SH-SY5Y (cell line): ENCODE data around the gene POLR3E.

Experiments
- GATA2 ChIP-seq: IDR thresholded peaks from 2 replicates; pipeline ENCODE4 v1.6.1; 2011; ENCODE audit warnings: mild to moderate bottlenecking, low read depth, low read length
- GATA3 ChIP-seq: IDR thresholded peaks from 2 replicates; pipeline ENCODE4 v1.6.1; 2011; ENCODE audit warnings: low read depth, mild to moderate bottlenecking, low read length, moderate library complexity

Gene POLR3E

DNA sequence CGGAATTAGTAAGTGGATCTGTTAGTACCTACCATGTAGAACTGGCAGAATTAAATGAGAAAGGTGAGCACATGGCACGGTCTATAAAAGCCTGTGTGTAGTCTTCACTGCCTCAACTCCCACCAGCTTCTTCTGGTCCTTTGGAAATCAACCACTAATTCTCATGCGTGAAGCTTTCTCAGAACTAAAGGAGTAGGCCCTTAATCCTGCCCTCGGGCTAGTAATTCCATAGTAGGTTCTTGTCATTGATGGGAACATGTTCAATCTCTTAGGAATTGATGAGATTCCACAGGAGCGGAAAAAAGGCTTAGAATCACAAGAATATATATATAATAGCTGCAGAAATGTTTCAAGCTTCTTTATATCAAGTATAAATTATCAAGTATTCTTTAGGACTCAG lies 55.5 kb downstream of the POLR3E start:
- TF ChIP-seq GATA3 (no peak), GATA2 (no peak)

DNA sequence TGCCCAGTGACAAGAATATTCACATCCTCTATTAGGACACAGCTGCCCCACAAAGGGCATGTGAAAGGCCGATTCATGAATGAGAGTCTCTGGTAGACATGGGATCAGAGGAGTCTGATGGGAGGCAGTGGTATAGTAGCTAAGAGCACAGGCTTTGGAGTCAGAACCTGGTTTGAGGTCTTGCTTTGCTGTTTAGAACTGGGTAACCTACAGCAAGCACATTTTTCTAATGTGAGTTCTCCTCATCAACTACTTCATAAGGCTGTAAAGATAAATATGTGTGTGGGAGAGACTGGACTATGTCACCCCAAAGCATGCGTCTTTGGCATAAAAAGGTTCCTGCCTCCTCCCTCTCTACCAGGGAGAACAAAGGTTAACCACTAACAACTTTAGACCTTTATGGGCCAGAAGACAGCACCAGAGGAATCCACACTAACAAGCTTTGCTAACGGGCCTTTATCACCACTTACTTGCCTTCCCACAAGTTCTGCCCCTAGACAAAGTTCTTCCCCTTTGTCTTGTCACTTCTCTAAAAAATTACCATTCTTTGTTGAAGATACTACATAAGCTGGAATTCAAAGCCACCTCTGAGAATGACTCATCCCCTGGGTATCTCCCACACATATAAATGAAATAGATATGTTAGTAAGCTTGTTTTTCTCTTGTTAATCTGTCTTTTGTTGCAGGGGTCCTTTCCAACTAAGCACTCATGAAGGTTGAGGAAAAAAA lies 56.1 kb downstream of the POLR3E start:
- TF ChIP-seq GATA2 (no peak), GATA3 (no peak)

DNA sequence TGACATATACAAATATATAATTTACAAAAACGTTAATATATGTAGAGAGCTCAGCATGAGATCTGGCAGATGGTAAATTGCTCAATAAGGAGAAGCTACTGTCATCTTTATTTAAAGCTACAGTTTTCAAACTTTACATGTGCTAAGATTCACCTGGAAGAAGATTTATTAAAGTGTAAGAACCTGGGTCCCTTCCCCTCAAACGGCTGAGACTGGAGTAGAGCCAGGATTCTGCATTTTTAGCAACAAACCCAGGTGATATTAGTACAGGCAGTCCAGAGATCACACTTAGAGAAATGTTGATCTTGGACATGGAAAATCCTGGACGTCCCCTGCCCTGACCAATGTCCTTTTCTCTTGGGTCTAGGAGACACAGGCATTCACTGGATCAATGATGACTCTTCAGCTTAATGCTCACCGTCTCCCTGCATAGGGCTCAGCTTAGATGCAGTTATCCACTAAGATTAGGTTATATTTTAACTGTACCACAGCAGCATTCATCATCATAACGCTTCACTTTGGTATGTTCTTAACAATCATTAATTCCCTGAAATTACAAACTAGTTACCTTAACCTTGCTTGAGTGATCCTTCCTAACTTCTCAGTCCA lies 56.8 kb downstream of the POLR3E start:
- TF ChIP-seq GATA2: no peak
- no peak for TF ChIP-seq GATA3

DNA sequence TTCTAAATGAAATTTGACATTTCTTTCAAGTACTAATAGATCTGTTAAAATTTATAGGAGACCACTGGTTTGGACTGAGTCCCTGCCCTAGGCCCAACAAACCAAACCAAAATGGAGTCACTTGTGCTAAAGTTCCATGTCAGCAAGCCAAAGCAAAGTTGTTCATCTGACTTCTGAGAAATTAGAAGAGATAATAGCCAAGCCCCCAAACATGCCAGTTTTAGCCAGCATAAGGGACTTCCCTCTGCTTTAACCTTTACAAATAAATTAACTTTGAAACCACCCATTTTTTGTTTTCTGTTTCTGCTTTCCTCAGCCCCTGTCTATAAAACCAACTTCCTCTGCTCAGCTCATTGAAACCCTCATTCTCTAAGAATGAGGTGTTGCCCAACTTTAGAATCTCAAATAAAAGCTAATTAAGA lies 58.3 kb downstream of the POLR3E start:
- TF ChIP-seq GATA3 (no peak), GATA2 (no peak)

DNA sequence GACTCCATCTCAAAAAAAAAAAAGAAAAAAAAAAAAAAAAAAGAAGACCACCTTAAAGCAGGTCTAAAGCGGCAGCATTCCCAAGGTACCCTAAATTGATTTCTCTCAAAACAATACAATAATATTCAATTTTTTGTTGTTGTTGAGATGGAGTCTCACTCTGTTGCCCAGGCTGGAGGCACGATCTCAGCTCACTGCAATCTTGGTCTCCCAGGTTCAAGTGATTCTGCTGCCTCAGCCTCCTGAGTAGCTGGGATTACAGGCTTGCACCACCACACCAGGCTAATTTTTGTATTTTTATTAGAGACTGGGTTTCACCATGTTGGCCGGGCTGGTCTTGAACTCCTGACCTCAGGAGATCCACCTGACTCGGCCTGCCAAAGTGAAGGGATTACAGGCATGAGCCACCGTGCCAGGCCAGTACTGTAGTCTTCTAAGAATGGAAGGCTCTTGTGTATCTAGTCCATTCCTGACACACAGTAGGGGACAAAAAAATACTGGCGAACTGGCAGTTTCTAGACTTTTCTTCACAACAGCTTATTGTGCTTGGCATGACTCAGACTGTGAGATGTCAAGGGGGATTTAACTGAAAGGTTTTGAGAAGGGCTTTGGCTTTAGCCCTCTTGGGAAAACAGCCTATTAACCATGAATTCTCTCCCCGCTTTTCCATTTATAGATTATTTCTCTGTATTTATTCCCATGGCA lies 59.9 kb downstream of the POLR3E start:
- TF ChIP-seq GATA2 (no peak), GATA3 (no peak)

DNA sequence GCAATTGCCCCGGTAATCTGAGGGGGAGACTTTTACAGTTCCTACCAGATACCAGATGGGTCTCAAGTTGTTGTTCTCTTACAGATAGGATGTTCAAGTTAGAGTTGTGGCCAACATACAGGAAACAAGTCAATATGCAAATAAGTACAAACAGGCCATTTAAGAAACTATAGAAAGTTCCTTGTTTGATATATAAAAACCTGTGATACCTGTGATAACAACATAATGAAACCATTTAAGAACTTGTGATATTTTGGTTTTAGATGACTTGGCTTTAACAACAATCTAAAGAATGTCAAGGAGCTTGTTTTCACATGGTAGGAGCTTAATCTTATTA lies 60.4 kb downstream of the POLR3E start:
- TF ChIP-seq GATA2: no peak

DNA sequence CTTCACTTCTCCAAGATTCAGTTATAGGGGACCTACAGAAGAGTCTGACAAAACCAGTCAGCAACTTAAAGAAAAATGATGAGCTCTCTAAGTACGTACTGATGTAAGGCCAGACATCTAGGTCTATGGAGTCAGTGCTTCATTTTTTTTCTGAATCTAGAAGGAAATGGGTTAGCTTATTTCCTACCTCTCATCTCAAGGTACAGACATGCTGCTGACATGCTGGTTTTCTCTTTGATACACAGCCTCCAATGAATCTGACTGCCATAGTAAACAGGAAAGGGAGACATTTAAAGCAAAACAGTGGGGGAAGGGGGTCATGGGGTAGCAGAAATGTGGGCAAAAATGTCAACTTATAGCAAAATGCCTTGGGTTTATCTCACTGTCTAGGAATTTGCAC lies 60.8 kb downstream of the POLR3E start:
- no peak for TF ChIP-seq GATA2

DNA sequence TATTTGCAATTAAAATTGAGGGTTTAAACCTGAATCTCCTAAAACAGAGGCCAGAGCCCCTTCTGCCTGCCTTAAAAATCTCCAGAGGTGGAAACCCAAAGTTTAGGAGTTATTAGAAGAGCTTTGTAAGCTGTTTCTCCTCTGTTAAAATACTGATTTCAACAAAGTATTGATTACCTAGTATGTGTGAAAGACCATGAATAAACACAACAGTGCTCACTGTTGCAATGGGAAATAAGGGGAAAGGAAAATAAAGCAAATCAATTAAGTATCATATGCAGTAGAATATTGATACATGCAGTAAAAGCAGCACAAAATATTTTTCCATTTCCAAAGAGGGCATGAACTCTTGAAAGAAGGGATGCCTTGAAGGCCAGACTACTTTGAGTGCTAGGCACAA lies 62.5 kb downstream of the POLR3E start:
- TF ChIP-seq GATA2 (no peak), GATA3 (no peak)

DNA sequence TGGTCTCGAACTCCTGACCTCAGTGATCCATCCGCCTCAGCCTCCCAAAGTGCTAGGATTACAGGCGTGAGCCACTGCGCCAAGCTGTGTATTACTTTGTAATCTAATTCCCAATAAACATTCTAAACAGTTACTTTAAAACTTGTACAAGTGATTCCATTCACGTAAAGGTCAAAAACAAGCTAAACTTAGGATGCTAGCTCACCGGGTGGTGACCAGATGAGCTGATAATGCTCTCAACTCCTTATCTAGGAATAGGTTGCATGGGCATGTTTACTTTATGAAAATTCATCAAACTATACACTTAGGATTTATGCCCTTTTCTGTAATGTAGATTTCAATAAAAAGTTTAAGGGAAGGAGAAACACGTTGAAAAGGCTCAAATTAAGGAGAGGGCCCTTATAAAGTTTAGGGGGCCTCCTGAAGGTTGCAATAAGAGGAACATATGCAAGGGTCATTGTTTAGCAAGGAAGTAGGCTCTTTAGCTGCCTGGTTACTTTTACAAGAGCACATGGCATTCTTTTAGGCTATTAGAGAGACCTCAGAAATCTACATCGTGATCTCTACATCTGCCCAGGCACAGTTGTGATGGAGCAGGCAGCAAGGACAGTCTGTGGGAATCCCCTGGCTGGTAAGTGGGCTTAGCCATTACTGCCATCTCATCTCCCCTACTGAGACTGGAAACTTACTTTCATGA lies 63.9 kb downstream of the POLR3E start:
- TF ChIP-seq GATA3 (no peak), GATA2 (no peak)

DNA sequence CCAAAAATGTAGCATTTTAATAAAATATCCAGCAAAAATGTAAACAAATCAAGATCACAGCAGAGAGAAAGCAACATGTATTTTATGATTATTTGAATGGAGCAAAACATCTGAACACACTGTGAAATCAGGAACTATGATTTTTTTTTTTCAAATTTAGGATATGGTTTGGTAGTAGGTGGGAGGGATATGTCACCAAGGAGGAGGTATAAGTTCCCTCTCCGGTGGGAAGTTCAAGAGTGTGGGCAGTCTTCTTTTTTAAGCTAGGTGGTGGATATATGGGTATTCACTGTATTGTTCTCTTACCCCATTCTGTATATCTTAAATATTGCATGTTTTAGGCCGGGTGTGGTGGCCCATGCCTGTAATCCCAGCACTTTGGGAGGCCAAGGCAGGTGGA lies 67.0 kb downstream of the POLR3E start:
- no peak for TF ChIP-seq GATA2
- TF ChIP-seq GATA3: no peak

DNA sequence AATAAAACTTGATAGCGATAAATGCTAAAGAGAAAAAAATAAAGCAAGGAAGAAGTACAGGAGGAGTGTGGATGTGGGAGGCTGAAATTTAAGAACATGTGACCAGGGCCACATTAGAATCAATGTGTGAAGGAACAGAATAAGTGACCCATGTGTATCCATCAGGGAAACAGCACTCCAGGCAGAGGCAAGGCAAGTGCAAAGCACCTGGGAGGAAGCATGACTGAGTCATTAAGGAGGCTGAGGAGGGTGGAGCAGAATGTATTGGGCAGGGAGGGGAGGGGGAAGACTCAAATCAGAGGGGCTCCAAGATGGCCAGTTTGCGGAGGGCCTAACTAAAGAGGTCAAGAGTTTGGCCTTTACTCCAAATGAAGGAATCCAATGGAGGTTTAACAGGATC lies 69.2 kb downstream of the POLR3E start:
- no peak for TF ChIP-seq GATA2
- TF ChIP-seq GATA3: no peak

DNA sequence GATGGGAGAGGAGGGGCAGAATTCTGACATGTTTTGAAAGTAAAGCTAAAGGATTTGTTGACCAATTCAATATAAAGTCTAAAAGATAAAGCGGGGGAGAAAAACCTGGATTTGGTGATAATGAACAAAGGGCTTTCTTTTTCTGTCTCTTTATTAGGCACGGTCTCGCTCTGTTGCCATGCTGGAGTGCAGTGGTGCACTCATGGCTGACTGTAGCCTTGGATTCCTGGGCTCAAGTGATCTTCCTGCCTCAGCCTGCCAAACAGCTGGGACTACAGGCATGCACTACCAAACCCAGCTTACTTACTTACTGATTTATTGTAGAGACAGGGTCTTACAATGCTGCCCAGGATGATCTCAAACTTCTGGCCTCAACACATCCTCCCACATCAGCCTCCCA lies 69.7 kb downstream of the POLR3E start:
- TF ChIP-seq GATA3: no peak

DNA sequence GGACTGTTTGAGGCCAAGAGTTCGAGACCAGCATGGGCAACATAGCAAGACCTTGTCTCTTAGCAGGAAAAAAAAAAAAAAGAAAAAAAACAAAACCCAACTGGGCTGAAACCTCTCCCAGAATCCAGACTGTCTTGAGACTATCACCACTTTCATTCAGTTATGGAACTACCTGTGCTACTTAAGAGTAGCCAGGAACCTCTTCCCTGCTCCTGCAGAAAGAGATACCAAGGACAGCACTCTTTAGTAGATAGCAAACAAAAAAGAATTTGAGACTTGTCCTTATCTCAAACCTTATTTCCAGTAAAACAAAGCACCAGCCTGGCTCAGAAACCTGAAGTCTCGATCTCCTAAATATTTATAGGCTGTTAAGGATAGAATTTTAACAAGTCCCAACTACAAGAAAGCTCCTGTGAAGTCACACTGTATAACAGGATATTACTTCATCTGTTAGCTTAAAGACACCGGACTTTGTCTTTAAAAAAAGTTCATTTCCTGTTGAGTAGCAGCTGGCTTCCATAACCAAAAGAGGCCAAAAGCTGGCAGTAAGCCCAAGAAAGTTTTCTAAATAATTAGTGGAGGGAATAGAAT lies 72.1 kb downstream of the POLR3E start:
- no peak for TF ChIP-seq GATA2
- no peak for TF ChIP-seq GATA3

DNA sequence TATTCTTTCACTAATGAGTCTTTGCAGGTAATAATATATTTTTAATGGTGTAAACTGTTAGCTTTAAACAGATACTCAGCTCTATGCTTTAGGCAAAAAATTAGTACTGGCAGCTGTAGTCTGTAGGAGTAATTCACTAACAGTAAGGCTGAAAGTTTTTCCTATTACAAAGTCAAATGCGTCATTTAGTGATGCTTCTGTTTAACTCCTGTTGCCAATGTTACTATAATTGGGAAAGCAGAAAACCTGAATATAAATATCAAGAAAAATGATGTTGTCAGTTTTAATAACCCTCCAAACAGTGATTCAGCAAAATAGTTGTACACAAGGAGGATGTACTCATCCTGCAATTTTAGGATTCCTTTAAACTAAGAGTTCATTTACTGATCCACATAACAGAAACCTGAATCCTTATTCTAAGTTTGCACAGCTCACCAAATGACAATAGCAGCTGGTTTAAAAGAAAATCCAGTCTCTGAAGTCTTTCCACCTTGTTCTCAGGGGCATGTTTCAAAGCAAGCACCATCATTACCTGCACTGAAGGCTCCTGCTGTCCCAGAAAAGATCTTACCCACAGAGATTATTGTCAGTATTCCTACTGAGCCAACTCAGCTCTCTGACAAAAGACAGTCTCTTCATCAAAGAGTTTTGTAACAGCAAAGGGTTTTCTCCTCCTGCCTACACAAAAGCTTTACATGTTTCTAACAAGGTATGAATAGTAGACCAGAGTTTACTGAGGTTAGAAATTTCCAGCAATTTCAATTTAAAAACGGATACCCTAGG lies 73.0 kb downstream of the POLR3E start:
- no peak for TF ChIP-seq GATA3
- no peak for TF ChIP-seq GATA2
